Left renal pelvis (tissue), 4 donors: ENCODE results near the gene LSM3. TPM values are rescaled to one million over a fixed set of nuclear protein-coding genes. Genes with fewer than 3 reads are reported as not detected.

Experiments used
- DNase-seq, 4 donors: peaks; one replicate each; pipeline ENCODE4 v3.0.0-alpha.2; 2013; ENCODE audit warnings: low read depth in 4 of 4, low spot score in 3 of 4
- polyA plus RNA-seq, 4 donors: library from polyadenylated mRNA; unstranded; fragments of 120-200 nt; gene quantifications; one replicate each; pipeline ENCODE4 v1.2.1, GENCODE V29; 2013; ENCODE audit not compliant: insufficient read length in 4 of 4

Gene LSM3
- polyA plus RNA-seq, 4 donors = 15.7 to 22.9 (median 16.8) TPM

GRCh38 chr3:14188041-14188754 lies 9.6 kb downstream of the LSM3 start:
- DNase-seq = no peak

GRCh38 chr3:14194865-14195264 lies 16.2 kb downstream of the LSM3 start:
- DNase-seq = no peak

- no peak for DNase-seq
These were observed 21.0 kb downstream of the LSM3 start for GRCh38 chr3:14199641-14200040.

DNA sequence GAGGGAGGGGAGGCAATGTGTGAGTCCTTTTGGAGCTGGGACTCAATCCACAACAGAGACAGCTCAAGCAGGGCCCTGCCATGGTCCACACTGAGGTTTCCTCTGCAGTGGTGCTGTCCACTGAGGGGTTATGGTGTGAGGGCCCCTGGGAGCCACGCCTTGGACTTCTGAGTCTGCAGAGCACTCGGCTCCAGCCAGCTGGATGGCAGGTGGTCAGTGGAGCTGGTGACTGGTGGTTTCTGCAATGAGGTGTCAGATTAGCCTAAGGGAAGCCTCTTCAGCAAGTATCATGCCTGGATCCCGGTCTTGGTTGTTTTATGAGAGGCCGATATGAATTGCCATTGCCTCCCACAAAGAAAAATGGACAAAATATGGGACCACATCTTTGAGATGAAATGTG lies 21.7 kb downstream of the LSM3 start:
- DNase-seq = no peak

DNA sequence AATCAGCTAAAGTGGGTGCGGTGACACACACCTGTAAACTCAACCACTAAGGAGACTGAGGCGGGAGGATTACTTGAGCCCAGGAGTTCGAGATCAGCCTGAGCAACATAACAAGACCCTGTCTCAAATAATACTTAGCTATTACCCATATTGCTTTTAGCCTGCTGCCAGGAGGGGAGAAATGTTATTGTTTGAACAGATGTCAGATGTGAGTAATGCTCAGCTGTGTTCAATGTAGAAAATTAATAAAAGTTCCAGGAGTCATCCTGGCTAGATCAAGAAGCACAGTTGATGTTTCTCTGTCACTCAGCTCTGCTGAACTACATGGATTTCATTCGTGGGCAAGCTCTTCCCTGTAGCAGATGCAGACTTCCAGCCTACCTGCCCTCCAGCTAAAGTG lies 22.2 kb downstream of the LSM3 start:
- DNase-seq = no peak

- DNase-seq = no peak
These were observed 23.5 kb downstream of the LSM3 start for GRCh38 chr3:14201940-14202684.

DNA sequence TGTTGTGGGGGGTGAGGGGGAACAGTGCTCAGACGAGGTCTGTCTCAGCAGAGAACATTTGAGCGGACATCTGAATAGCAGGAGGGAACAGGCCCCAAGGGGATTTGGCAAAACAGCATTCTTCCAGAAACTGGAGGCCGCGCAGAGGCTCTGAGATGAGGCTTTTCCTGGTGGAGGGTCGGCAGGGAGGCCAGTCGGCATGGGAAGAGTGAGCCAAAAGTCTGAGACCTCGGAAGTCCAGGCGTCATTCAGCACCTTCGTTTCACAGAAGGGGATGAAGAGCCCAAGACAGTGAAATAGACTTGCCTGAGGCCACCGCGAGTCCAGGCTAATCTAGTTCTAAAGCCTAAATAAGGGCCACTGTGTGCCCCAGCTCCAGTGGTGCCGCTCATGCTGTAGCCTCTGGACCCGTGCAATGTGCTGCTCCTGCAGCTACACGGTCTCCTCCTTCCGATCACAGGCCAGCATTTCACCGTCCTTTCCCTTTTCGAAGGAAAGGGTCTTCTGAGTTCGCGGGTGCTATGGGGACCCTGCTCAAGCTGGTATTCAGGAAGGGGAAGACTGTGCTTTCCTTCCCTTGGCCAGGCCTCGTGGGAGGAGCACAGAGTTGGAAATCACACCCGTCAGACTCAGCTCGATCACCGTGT lies 24.4 kb downstream of the LSM3 start:
- no peak for DNase-seq

DNA sequence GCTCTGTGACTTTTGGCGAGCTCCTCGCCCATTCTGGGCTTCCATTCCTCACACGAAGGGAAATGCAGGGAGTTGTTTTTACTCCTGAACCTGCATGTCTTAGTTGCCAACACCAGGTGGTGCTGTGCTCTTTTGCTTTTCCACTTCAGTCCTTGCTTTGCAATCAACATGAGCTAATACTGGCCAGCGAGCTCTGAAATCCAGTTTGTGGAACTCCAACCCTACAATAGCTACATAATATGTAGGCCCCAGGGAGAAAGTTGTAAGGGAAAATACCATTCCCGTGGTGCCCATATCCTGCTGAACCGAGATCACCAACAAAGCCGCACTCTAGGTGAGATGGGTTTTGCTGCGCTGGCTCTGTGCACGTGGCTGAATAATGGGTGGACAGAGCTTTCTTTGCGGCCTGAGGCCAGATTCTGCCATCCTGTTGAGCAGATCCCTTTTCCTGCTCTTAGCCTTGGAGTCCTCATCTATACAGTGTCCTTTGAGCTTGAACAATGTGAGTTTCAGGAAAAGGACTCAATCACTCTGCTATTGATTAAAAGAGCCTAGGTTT lies 25.0 kb downstream of the LSM3 start:
- DNase-seq = peak in 3 of 4 donors; percentile 63 to 74 (median 69)

DNA sequence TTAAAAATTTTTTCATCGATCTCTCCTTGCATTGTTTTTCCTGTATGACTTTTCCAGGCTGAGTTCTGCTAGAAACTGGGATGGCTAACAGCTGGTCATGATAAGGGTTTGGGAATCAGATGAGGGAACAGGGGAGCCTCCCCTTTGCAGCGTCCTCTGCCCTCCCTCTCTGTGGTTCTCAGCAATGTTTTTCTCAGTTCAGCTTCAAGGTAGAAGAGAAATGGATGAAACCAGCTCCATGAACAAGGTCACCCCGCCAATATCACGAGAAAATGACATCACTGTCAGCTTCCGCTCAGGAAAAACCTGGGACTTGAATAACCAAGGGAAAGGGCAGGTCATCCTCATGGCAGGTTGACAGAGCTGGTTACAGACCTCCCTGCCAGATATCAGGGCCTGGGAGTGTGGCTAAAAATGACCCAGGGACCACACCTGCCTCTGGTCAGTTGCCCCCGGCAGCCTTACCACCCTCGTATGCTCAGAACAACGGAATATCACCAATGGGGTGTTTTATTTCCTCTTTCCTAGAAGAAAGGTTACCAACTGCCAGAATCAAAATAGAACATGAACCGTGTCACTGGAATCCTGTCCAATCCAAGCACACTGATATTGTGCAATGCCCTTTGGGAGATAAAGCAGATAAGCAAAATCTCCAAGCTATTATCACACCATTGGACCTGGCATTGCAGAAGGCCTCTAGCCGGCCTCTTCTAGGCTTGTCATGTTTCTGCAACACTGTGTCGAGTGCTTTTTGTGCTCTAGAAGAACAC lies 26.1 kb downstream of the LSM3 start:
- no peak for DNase-seq

- no peak for DNase-seq
These were observed 28.0 kb downstream of the LSM3 start for GRCh38 chr3:14206548-14207177.

DNA sequence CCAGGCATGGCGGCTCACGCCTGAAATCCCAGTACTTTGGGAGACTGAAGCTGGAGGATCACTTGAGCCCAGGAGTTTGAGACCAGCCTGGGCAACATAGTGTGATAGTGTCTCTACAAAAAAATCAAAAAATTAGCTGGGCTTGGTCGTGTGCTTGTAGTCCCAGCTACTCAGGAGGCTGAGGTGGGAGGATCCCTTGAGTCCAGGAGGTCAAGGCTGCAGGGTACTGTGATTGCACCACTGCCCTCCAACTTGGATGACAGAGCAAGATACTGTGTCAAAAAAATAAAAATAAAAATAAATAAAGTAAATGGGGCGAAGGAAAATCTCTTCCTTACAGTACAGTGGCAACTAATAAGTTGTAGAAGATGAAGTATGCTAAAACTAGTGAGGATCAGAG lies 29.6 kb downstream of the LSM3 start:
- DNase-seq = no peak

DNA sequence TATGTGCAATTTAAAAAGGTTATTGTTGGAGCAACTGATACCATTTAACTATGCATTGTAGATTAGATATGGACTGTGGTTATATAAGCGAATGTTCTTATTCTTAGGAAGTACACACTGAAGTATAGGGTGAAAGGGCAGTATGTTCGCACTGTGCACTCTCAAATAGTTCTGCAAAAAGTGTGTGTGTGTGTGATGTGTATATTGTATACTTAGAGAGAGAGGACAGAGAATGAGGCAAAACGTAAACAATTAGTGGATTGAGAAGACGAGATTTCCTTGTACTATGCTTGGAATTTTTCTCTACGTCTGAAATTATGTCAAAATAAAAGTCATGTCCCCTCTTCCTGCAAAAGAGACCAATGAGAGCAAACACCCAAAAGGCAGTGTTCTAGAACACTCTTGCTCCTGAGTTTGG lies 30.4 kb downstream of the LSM3 start:
- no peak for DNase-seq

- DNase-seq = no peak
These were observed 31.1 kb downstream of the LSM3 start for GRCh38 chr3:14209581-14210289.

DNA sequence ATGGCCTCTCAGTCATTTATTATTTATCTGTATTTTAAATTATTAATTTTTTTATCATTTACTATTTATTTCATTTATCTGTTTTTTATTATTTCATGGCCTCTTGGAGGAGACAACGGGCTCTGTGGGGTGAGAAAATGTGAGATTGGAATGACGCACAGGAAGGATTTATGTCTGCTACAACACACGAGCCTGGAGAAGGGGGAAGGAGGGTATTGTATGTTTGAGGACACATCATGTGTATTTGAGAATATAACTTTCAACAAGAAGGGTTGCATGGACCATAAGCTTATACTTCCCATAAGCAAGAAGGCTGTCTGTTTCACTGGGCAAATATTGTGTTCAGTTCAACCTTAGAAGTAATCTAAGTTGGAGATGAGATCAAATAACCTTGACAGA lies 31.7 kb downstream of the LSM3 start:
- no peak for DNase-seq

- DNase-seq = no peak
These were observed 32.4 kb downstream of the LSM3 start for GRCh38 chr3:14210843-14211594.

DNA sequence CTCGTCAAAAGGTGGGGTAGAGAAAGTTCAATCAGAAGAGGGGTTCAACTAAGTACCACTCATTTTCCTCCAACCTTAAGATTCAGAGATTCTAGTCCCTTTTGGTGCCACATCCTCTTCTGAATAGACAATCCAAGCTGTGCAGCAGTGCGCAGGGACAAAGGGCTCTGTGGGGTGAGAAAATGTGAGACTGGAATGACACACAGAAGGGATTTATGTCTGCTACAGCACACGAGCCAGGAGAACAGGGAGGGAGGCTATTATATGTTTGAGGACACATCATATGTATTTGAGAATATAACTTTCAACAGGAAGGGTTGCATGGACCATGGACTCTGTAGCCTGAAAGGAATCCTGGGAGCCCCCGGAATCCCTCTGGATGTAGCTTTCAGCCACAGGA lies 33.0 kb downstream of the LSM3 start:
- no peak for DNase-seq

DNA sequence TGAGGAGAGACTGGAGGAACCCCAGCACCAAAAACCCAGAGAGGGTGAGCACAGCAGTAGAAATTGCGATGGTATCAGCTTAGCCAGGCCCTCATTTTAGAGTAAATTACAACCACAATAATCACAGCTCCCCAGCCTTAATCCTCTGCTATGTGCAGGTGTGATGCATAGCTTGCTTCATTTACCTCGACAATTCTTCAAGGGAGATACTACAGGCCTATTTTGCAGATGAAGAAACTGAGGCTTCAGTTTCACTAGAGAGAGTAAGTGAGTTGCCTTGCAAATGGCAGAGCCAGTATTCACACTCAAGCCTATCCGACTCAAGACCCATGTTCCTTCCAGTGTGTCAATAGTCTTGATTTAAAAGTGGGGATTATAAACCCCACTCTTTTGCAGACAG lies 33.4 kb downstream of the LSM3 start:
- DNase-seq = no peak

GRCh38 chr3:14213066-14213774 lies 34.6 kb downstream of the LSM3 start:
- DNase-seq = no peak
